ACC112 (cell line): ENCODE measurements around the gene B3GNT5.

Experiments
- H2AFZ ChIP-seq: fragments of 200-600 bp; sonication (generic); one replicate; pipeline ENCODE4 v1.6.0; 2017; ENCODE audit warnings: antibody characterized with exemption, low read length; ENCODE audit not compliant: unreplicated experiment
- H3K27ac ChIP-seq: fragments of 200-600 bp; sonication (generic); 2 replicates; pipeline ENCODE4 v1.5.1; 2014; ENCODE audit warnings: low read depth, mild to moderate bottlenecking, antibody characterized with exemption, low read length, moderate library complexity
- H3K27me3 ChIP-seq: fragments of 200-600 bp; sonication (generic); 2 replicates; pipeline ENCODE4 v1.6.1; 2014; ENCODE audit warnings: mild to moderate bottlenecking, antibody characterized with exemption, low read length, moderate library complexity, mixed read lengths; ENCODE audit not compliant: insufficient read depth
- H3K36me3 ChIP-seq: fragments of 200-600 bp; sonication (generic); 2 replicates; pipeline ENCODE4 v1.6.1; 2016; ENCODE audit warnings: mild to moderate bottlenecking, antibody characterized with exemption, low read length, moderate library complexity, mixed read lengths; ENCODE audit not compliant: insufficient read depth
- H3K4me1 ChIP-seq: fragments of 200-600 bp; sonication (generic); one replicate; pipeline ENCODE4 v1.6.1; 2016; ENCODE audit warnings: low read length, mixed read lengths; ENCODE audit not compliant: insufficient read depth, unreplicated experiment, control insufficient read depth
- H3K4me3 ChIP-seq: fragments of 200-600 bp; sonication (generic); 2 replicates; pipeline ENCODE4 v1.5.1; 2014; ENCODE audit warnings: mild to moderate bottlenecking, low read depth, low read length
- H3K79me2 ChIP-seq: fragments of 200-600 bp; sonication (generic); one replicate; pipeline ENCODE4 v1.6.0; 2016; ENCODE audit warnings: low read length; ENCODE audit not compliant: control insufficient read depth, unreplicated experiment, insufficient read depth

The B3GNT5 gene

DNA sequence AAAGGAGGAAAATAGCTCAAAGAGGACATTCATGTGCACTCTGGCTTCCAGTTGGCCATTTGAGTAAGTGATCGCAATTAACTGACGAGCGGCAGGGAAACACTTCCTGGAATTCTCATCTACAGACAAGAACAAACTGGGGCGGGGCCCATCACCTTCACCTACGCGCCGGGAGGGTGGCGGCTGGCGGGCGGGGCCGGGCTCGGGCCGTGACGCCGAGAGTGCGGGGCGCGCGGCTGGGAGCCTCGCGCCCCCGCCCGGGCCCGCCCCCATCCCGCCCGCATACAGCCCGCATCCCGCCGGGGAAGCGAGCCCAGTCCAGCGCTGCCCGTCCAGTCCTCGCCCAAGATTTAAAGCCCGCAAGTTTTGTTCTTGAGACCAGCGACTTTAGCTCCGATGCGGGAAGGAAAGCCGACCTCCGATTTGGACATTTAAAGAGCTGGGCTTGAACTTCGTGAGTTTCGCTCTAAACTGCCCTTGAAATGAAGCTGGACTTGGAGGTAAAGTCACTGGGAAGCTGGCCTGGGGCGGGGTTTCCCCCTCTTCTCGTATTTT, at the start of gene B3GNT5:
B3GNT5 (plus strand) TSS at position 281 of the 555 bp plus-strand sequence. CDS start 16,546 bp downstream, outside the sequence.
- Histone ChIP-seq H3K4me1 (peaks cover 17% of the 10 kb centered on the region), H3K27me3 (no peaks in the 10 kb centered on the region), H3K4me3 (peak within 1 kb of the TSS; percentile 87), H3K79me2 (peaks cover 48% of the 10 kb centered on the region), H2AFZ (peak within 1 kb of the TSS; percentile 88), H3K36me3 (peaks cover 5% of the 10 kb centered on the region; the same call in 1 of the 2 replicates), H3K27ac (peak within 1 kb of the TSS; percentile 72)

- no peaks in the 10 kb centered on the region for H3K27me3 ChIP-seq
- H2AFZ ChIP-seq = no peak overlapping the region
- H3K79me2 ChIP-seq = no peaks in the 10 kb centered on the region
- H3K4me1 ChIP-seq = no peaks in the 10 kb centered on the region
- H3K36me3 ChIP-seq = no peaks in the 10 kb centered on the region
- no peak overlapping the region for H3K27ac ChIP-seq
- no peak overlapping the region for H3K4me3 ChIP-seq
These were observed 49.4 kb upstream of the B3GNT5 start for GRCh38 chr3:183203670-183204069.

DNA sequence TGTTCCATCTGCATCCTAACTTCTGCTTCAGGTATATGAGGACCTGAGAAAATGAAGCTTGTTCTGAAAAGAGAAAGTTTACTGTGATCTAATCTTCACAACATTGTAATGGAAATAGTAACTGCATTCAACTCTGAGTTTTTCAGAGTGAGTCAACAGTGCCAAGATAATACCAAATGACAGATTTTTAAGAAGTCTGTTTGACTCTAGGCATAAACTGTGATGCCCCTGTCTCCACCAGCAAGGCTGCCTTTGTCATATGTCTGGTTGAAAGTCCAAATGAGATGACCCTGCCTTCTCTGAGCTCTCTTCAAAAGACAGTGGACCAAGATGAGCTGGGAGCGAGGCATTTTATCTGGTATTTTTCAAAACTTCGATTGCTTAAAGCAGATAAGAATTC, 44.8 kb upstream of the B3GNT5 start:
- Histone ChIP-seq H3K27ac (no peak overlapping the region), H3K4me1 (no peaks in the 10 kb centered on the region), H3K36me3 (no peaks in the 10 kb centered on the region), H3K27me3 (no peaks in the 10 kb centered on the region), H2AFZ (no peak overlapping the region), H3K4me3 (no peak overlapping the region), H3K79me2 (no peaks in the 10 kb centered on the region)

GRCh38 chr3:183208800-183209199, 44.3 kb upstream of the B3GNT5 start:
- Histone ChIP-seq H3K4me1 (no peaks in the 10 kb centered on the region), H3K79me2 (no peaks in the 10 kb centered on the region), H3K4me3 (no peak overlapping the region)

DNA sequence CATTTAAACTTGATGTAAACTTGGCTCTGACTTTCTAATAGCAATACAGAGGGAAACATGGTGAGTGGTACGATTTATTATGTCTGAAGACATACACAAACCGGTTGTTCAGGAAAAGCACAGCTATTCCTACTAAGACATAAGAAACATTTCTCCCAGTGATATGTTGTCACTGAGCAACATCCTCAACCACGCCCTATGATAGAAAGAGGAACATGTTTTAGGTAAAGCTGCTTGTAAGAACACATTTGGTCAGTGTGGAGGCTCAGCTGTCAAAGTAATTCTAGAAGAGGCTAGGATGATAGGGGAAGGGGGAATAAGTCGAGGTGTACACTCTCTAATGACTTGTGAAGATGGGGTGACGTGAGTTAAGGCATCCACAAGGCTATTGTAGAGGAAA, 42.7 kb upstream of the B3GNT5 start:
- H3K4me3 ChIP-seq = no peak overlapping the region
- H3K36me3 ChIP-seq = no peaks in the 10 kb centered on the region
- no peaks in the 10 kb centered on the region for H3K4me1 ChIP-seq
- H2AFZ ChIP-seq = no peak overlapping the region
- H3K79me2 ChIP-seq = no peaks in the 10 kb centered on the region
- no peak overlapping the region for H3K27ac ChIP-seq
- H3K27me3 ChIP-seq = no peaks in the 10 kb centered on the region

More at GRCh38 chr3:183208800-183209199, 44.3 kb upstream of the B3GNT5 start:
- H3K27ac ChIP-seq = no peak overlapping the region
- no peaks in the 10 kb centered on the region for H3K36me3 ChIP-seq
- H2AFZ ChIP-seq = no peak overlapping the region
- no peaks in the 10 kb centered on the region for H3K27me3 ChIP-seq

- Histone ChIP-seq H3K27me3 (no peaks in the 10 kb centered on the region), H3K36me3 (no peaks in the 10 kb centered on the region), H3K4me3 (no peak overlapping the region), H3K79me2 (no peaks in the 10 kb centered on the region), H2AFZ (no peak overlapping the region), H3K27ac (no peak overlapping the region), H3K4me1 (no peaks in the 10 kb centered on the region)
These were observed 42.2 kb upstream of the B3GNT5 start for GRCh38 chr3:183210862-183211341.

DNA sequence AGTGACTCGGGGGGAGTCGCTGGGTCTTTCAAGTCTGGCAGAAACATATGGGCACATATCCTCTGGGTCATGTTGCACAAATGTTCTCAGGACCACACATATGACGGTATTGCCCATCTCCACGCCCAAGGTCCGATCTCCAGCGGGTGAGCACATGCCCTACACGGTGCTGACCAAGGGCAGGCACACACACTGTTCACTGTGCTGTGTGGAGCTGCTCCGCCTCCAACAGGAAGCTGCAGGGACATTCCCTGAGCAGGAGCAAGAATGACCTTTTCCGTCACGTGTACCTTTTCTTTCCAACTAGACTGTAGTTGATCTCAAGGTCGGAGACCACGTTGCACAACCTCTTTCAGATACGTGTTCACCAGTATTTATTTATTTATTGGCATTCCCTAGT, 41.7 kb upstream of the B3GNT5 start:
- H3K4me3 ChIP-seq = no peak overlapping the region
- H2AFZ ChIP-seq = no peak overlapping the region
- no peaks in the 10 kb centered on the region for H3K79me2 ChIP-seq
- no peaks in the 10 kb centered on the region for H3K27me3 ChIP-seq
- no peak overlapping the region for H3K27ac ChIP-seq
- no peaks in the 10 kb centered on the region for H3K4me1 ChIP-seq
- no peaks in the 10 kb centered on the region for H3K36me3 ChIP-seq

DNA sequence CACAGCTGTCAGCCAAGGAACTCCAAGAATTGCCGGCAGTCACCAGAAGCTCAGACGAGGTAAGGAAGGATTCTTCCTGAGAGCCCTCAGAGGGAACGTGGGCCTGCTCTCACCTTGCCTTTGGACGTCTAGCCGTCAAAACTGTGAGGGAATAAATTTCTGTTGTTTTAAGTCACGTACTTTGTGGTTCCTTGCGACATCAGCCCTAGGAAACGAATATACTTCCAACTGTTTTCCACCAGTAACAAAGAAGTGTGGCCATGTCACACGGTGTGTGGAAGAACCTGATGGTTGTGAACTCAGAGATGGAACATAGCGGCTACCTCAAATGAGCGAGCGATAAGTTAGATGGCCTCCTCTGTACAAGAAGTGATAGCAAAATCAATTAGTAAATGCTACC, 41.0 kb upstream of the B3GNT5 start:
- Histone ChIP-seq H3K4me3 (no peak overlapping the region), H3K4me1 (no peaks in the 10 kb centered on the region), H2AFZ (no peak overlapping the region), H3K27ac (no peak overlapping the region), H3K36me3 (no peaks in the 10 kb centered on the region), H3K79me2 (no peaks in the 10 kb centered on the region), H3K27me3 (no peaks in the 10 kb centered on the region)

- Histone ChIP-seq H3K36me3 (no peaks in the 10 kb centered on the region), H3K4me3 (no peak overlapping the region), H2AFZ (no peak overlapping the region), H3K79me2 (no peaks in the 10 kb centered on the region), H3K4me1 (no peaks in the 10 kb centered on the region), H3K27me3 (no peaks in the 10 kb centered on the region), H3K27ac (no peak overlapping the region)
These were observed 40.5 kb upstream of the B3GNT5 start for GRCh38 chr3:183212565-183212964.

- Histone ChIP-seq H3K79me2 (no peaks in the 10 kb centered on the region), H3K27me3 (no peaks in the 10 kb centered on the region), H3K27ac (no peak overlapping the region), H3K36me3 (no peaks in the 10 kb centered on the region), H2AFZ (no peak overlapping the region), H3K4me1 (no peaks in the 10 kb centered on the region), H3K4me3 (no peak overlapping the region)
These were observed 39.4 kb upstream of the B3GNT5 start for GRCh38 chr3:183213415-183214276.

DNA sequence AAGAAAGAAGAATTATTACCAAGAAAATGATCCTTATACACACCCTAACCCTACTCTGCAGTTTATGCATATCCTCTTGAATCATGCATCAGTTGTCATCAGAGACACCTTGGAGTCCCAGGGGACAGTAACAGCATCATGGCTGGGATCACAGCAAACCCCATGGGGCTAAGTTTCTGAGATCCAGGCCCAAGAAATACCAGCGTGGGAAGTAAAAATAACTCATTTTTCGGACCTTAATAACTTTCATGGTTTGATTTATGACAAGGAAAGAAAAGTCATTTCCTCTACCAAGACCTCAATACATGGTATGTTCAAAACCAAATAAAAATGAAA, 38.8 kb upstream of the B3GNT5 start:
- Histone ChIP-seq H3K79me2 (no peaks in the 10 kb centered on the region), H3K4me3 (no peak overlapping the region), H3K36me3 (no peaks in the 10 kb centered on the region)

More for the DNA sequence above, 38.8 kb upstream of the B3GNT5 start:
- H3K4me1 ChIP-seq = no peaks in the 10 kb centered on the region
- H3K27ac ChIP-seq = no peak overlapping the region
- no peak overlapping the region for H2AFZ ChIP-seq
- no peaks in the 10 kb centered on the region for H3K27me3 ChIP-seq
